Natural killer cell (primary cell): ENCODE data around the gene PRG2. TPM values are rescaled to one million over a fixed set of nuclear protein-coding genes. Genes with fewer than 3 reads are reported as not detected.

Experiments
- ATAC-seq, 3 donors: fragments of 150-1000 bp in 2 of 3; fragments of 200-7000 bp in 1 of 3; cut with Tn5 transposase; 1 replicate in 1 of 3; 2 replicates in 2 of 3; pipeline ENCODE4 v1.10.0; 2021; ENCODE audit warnings: mild to moderate bottlenecking in 2 of 3, moderate library complexity in 2 of 3
- DNase-seq, 2 donors: peaks; one replicate each; pipeline versions ENCODE4 v3.0.0 to v3.0.0-alpha.2; 2013 to 2021; ENCODE audit warnings: mixed read lengths in 1 of 2
- H3K27ac ChIP-seq: one replicate; pipeline ENCODE4 v1.5.1; 2013; ENCODE audit warnings: mild to moderate bottlenecking, low read length
- H3K27me3 ChIP-seq: one replicate; pipeline ENCODE4 v1.6.1; 2013; ENCODE audit warnings: low read length; ENCODE audit not compliant: control insufficient read depth, insufficient read depth
- H3K36me3 ChIP-seq: one replicate; pipeline ENCODE4 v1.6.1; 2013; ENCODE audit warnings: low read length; ENCODE audit not compliant: control insufficient read depth, insufficient read depth
- H3K4me1 ChIP-seq: one replicate; pipeline ENCODE4 v1.6.1; 2013; ENCODE audit warnings: low read length; ENCODE audit not compliant: control insufficient read depth, insufficient read depth
- H3K4me3 ChIP-seq: one replicate; pipeline ENCODE4 v1.5.1; 2013; ENCODE audit warnings: low read length
- H3K9me3 ChIP-seq: one replicate; pipeline ENCODE4 v1.6.1; 2013; ENCODE audit warnings: low read length; ENCODE audit not compliant: control insufficient read depth, insufficient read depth
- H3K27ac Mint-ChIP-seq, 2 donors: one replicate each; pipeline ENCODE4 v1.8.0; 2022; ENCODE audit warnings: mild to moderate bottlenecking in 2 of 2, mixed read lengths in 2 of 2, moderate library complexity in 1 of 2
- H3K27me3 Mint-ChIP-seq, 2 donors: one replicate each; pipeline ENCODE4 v1.8.0; 2022; ENCODE audit warnings: low read depth in 2 of 2, mixed read lengths in 2 of 2
- H3K36me3 Mint-ChIP-seq: one replicate; pipeline ENCODE4 v1.8.0; 2022; ENCODE audit warnings: mixed read lengths
- H3K4me1 Mint-ChIP-seq, 2 donors: one replicate each; pipeline ENCODE4 v1.8.0; 2022; ENCODE audit warnings: mixed read lengths in 2 of 2
- H3K4me3 Mint-ChIP-seq: one replicate; pipeline ENCODE4 v1.8.0; 2022; ENCODE audit warnings: mild to moderate bottlenecking, moderate library complexity, mixed read lengths
- H3K9me3 Mint-ChIP-seq, 2 donors: one replicate each; pipeline ENCODE4 v1.8.0; 2022; ENCODE audit warnings: mixed read lengths in 2 of 2
- WGBS: methylation state at CpG from one replicate; pipeline ENCODE4 v1.1.7; 2013; ENCODE audit warnings: missing lambda C conversion rate; ENCODE audit not compliant: insufficient coverage; 5-methylcytosine and 5-hydroxymethylcytosine counted together
- intact Hi-C: fragments of 100-400 bp; cut with micrococcal nuclease; formaldehyde crosslinking; loops from one replicate; pipeline ENCODE4 v1.14.2; 2022
- total RNA-seq, 4 donors: library from RNA; stranded (reverse); fragments of 120-200 nt in 1 of 4; gene quantifications; one replicate each; pipeline versions ENCODE4 v1.2.3 to v1.2.4, GENCODE V29; 2013 to 2022
- TF ChIP-seq, protein P1 (sequence below): fragments of 200-600 bp; IDR thresholded peaks from one replicate; pipeline ENCODE4 v1.8.0; 2022; ENCODE audit warnings: antibody characterized with exemption

The PRG2 gene
- total RNA-seq, 3 donors from 2014 or later (not counting 1 experiment from before 2014, with no cell fraction given), result 1.2 to 2.4 TPM; not detected in 1

DNA sequence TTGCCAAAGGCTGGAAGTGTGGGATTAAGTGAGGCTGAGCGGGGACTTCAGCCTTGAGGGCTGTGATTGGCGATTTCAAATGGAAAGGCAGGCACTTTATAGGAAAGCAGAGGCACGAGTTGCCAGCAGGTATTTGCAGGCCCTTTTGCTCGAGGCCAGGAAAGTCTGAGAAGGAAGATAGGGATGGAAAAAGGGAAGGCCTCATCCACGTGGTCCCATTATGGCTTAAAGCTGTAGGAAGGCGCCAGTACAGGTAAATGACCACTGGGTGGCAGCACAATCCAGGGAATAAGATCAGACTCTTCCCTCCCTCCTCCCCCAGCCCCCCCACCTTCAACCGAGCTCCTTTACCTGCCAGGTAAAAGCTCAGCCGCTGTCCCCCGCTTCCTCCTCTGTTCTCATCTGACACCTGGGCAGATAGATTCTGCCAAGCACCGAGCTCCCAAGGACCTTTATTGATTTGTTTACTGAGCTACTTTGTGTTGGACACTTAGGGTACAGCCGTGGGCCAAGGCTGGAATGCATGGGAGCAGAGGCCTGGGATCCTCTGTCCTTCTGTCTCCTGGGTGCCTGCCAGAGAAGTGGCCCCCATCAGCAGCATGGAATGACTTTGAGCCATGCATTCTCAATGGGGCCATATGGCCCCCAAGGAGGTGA is 44.8 kb downstream of the PRG2 start:
- H3K27me3 Mint-ChIP-seq, result peaks cover 0 to under 1% of the 10 kb centered on the region in 2 donors
- ATAC-seq, result peak; percentile 69 to 87 (median 86)
- no peaks in the 10 kb centered on the region for H3K9me3 Mint-ChIP-seq
- intact Hi-C loops, result loop anchor here (1.0 to 5.0 kb wide), 4 partner anchors 137 to 455 kb away; no protein-coding TSS in a partner anchor
- TF ChIP-seq, protein P1, sequence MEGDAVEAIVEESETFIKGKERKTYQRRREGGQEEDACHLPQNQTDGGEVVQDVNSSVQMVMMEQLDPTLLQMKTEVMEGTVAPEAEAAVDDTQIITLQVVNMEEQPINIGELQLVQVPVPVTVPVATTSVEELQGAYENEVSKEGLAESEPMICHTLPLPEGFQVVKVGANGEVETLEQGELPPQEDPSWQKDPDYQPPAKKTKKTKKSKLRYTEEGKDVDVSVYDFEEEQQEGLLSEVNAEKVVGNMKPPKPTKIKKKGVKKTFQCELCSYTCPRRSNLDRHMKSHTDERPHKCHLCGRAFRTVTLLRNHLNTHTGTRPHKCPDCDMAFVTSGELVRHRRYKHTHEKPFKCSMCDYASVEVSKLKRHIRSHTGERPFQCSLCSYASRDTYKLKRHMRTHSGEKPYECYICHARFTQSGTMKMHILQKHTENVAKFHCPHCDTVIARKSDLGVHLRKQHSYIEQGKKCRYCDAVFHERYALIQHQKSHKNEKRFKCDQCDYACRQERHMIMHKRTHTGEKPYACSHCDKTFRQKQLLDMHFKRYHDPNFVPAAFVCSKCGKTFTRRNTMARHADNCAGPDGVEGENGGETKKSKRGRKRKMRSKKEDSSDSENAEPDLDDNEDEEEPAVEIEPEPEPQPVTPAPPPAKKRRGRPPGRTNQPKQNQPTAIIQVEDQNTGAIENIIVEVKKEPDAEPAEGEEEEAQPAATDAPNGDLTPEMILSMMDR, result peak; percentile 84
- no peak overlapping the region for H3K4me3 ChIP-seq
- 24% methylated on average over 11 of the region's 11 CpGs for WGBS
- H3K36me3 ChIP-seq, result no peaks in the 10 kb centered on the region
- H3K4me1 Mint-ChIP-seq, result peaks cover 16 to 19% of the 10 kb centered on the region in 2 donors
- H3K4me1 ChIP-seq, result peaks cover 17% of the 10 kb centered on the region
- H3K36me3 Mint-ChIP-seq, result no peaks in the 10 kb centered on the region
- H3K27me3 ChIP-seq, result no peaks in the 10 kb centered on the region
- no peak overlapping the region for H3K4me3 Mint-ChIP-seq
- H3K27ac ChIP-seq, result no peak overlapping the region
- peak; percentile 57 to 88 for DNase-seq
- no peaks in the 10 kb centered on the region for H3K9me3 ChIP-seq
- H3K27ac Mint-ChIP-seq, result no peak overlapping the region

DNA sequence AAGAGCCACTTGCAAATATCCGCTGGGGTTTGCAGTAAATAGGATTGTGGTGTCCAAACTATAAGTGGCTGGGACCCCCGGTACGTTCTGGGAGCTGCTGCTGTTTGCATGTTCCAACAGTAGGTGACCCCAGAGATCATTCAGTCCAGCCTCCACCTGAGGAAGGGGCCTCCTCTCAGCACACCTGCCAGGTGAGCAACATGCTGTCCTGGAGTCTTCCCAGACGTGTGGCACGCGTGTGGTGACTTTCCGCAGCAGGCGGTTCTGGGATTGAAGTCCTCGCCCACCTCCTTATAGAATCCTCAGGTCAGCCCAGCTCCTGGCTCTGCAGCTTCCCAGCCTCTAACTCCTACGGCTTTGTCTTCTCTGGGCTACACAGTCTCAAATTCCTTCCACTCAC is 45.6 kb downstream of the PRG2 start:
- Histone ChIP-seq H3K27me3 (no peaks in the 10 kb centered on the region), H3K4me3 (no peak overlapping the region), H3K9me3 (no peaks in the 10 kb centered on the region), H3K27ac (no peak overlapping the region), H3K36me3 (no peaks in the 10 kb centered on the region), H3K4me1 (peaks cover 15% of the 10 kb centered on the region)
- peaks cover 21 to 23% of the 10 kb centered on the region in 2 donors for H3K4me1 Mint-ChIP-seq
- H3K27ac Mint-ChIP-seq, result no peak overlapping the region
- no peak overlapping the region for H3K4me3 Mint-ChIP-seq
- peaks cover 0 to 5% of the 10 kb centered on the region in 2 donors for H3K27me3 Mint-ChIP-seq
- intact Hi-C loops, result loop anchor here (1.0 to 5.0 kb wide), 4 partner anchors 137 to 456 kb away; no protein-coding TSS in a partner anchor
- H3K36me3 Mint-ChIP-seq, result no peaks in the 10 kb centered on the region
- ATAC-seq, result no peak
- no peaks in the 10 kb centered on the region for H3K9me3 Mint-ChIP-seq
- DNase-seq, result no peak
- TF ChIP-seq, protein P1, result no peak
- WGBS, result 94% methylated on average over 10 of the region's 10 CpGs

DNA sequence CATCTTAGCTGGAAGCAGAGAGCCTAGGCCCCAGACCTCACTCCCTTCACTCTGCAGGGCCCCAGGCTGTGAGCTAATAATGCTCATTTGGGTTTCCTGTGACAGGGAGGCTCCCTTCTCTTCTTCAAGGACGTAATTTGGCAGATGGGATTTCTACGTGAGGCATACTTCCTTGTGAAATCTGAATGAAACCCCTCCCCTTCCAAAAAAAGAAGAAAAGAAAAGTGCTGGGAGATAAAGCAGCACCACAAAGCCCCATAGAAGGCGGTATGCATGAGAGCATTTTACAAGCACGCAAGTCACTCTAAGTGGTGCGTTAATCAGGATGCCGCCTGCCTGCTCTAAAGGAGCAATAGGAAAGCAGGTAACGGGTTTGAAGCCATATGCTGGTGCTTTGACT is 46.6 kb downstream of the PRG2 start:
- intact Hi-C loops, result loop anchor here (2.0 kb wide), 1 partner anchor 457 kb away; no protein-coding TSS in a partner anchor
- 86% methylated on average over 6 of the region's 7 CpGs for WGBS
- TF ChIP-seq, protein P1, result no peak
- H3K4me3 ChIP-seq, result no peak overlapping the region
- H3K9me3 Mint-ChIP-seq, result no peaks in the 10 kb centered on the region
- H3K36me3 ChIP-seq, result no peaks in the 10 kb centered on the region
- H3K4me3 Mint-ChIP-seq, result no peak overlapping the region
- H3K9me3 ChIP-seq, result no peaks in the 10 kb centered on the region
- no peak overlapping the region for H3K27ac Mint-ChIP-seq
- peaks cover 0 to 11% of the 10 kb centered on the region in 2 donors for H3K27me3 Mint-ChIP-seq
- no peaks in the 10 kb centered on the region for H3K36me3 Mint-ChIP-seq
- no peak for DNase-seq
- H3K4me1 Mint-ChIP-seq, result peaks cover 21 to 23% of the 10 kb centered on the region in 2 donors
- no peak overlapping the region for H3K27ac ChIP-seq
- ATAC-seq, result no peak
- H3K27me3 ChIP-seq, result no peaks in the 10 kb centered on the region
- peaks cover 12% of the 10 kb centered on the region for H3K4me1 ChIP-seq
